PC-3 (cell line): Measurements from ENCODE around the gene KIAA1210. TPM values are rescaled to one million over a fixed set of nuclear protein-coding genes. Genes with fewer than 3 reads are reported as not detected.
A peak's percentile ranks its signal among the peaks of the same experiment; 100 is the strongest.
"Not testable (repeated sequence)": the region's sequence is repeated elsewhere in the genome, so short reads cannot be mapped to it uniquely, and the experiment has no call there.

ENCODE experiments used
- ATAC-seq: fragments of 200-7000 bp; cut with Tn5 transposase; 2 replicates; pipeline ENCODE4 v1.9.1; 2020; ENCODE audit warnings: mild to moderate bottlenecking, moderate library complexity
- BruUV-seq: library from RNA; stranded (reverse); fragments of 400-500 nt; replicated peaks from 2 replicates; lab custom pipeline; 2021; lab: Mats Ljungman, UMichigan
- CTCF ChIA-PET: fragments of 300-600 bp; sonication (Branson Sonifier 250); formaldehyde crosslinking; loops from one replicate; lab custom pipeline; 2022; ENCODE audit warnings: antibody characterized with exemption; lab: Charles Lee
- POLR2A ChIA-PET: fragments of 300-600 bp; sonication (Branson Sonifier 250); formaldehyde crosslinking; loops from one replicate; lab custom pipeline; 2022; ENCODE audit warnings: antibody characterized with exemption; ENCODE audit not compliant: unreplicated experiment; lab: Charles Lee
- DNase-seq: peaks from one replicate; pipeline ENCODE4 v3.0.0-alpha.2; 2015
- H2AFZ ChIP-seq: fragments of 300-600 bp; sonication (generic); 2 replicates; pipeline ENCODE4 v1.6.0; 2016; ENCODE audit warnings: antibody characterized with exemption, low read length
- H3F3A ChIP-seq: fragments of 300-600 bp; sonication (generic); one replicate; pipeline ENCODE4 v1.6.0; 2017; ENCODE audit warnings: antibody characterized with exemption, low read length, control low read depth, mild to moderate bottlenecking; ENCODE audit not compliant: unreplicated experiment
- H3K27ac ChIP-seq: fragments of 300-600 bp; sonication (generic); 2 replicates; pipeline ENCODE4 v1.5.1; 2016; ENCODE audit warnings: mild to moderate bottlenecking, low read length
- H3K27me3 ChIP-seq: fragments of 300-600 bp; sonication (generic); 2 replicates; pipeline ENCODE4 v1.6.1; 2016; ENCODE audit warnings: low read length, mixed read lengths
- H3K36me3 ChIP-seq: fragments of 300-600 bp; sonication (generic); 2 replicates; pipeline ENCODE4 v1.6.1; 2016; ENCODE audit warnings: low read depth, mixed run types, low read length, mixed read lengths
- H3K4me1 ChIP-seq: fragments of 300-600 bp; sonication (generic); 2 replicates; pipeline ENCODE4 v1.5.1; 2016; ENCODE audit warnings: low read length; ENCODE audit not compliant: insufficient read depth
- H3K4me2 ChIP-seq: fragments of 300-600 bp; sonication (generic); 2 replicates; pipeline ENCODE4 v1.6.0; 2016; ENCODE audit warnings: low read length
- H3K4me3 ChIP-seq: fragments of 300-600 bp; sonication (generic); 2 replicates; pipeline ENCODE4 v1.5.1; 2016; ENCODE audit warnings: mild to moderate bottlenecking, low read length, mixed read lengths
- H3K79me2 ChIP-seq: fragments of 300-600 bp; sonication (generic); 2 replicates; pipeline ENCODE4 v1.6.1; 2017; ENCODE audit warnings: low read length, mixed read lengths
- H3K9ac ChIP-seq: fragments of 300-600 bp; sonication (generic); 2 replicates; pipeline ENCODE4 v1.6.0; 2016; ENCODE audit warnings: mild to moderate bottlenecking, low read length
- H3K9me2 ChIP-seq: fragments of 300-600 bp; sonication (generic); replicated peaks from 2 replicates; pipeline ENCODE4 v1.6.1; 2016; ENCODE audit warnings: mixed run types, low read length, mixed read lengths
- H3K9me3 ChIP-seq: fragments of 300-600 bp; sonication (generic); 2 replicates; pipeline ENCODE4 v1.6.1; 2016; ENCODE audit warnings: low read length, mixed read lengths
- H4K20me1 ChIP-seq: fragments of 300-600 bp; sonication (generic); 2 replicates; pipeline ENCODE4 v1.6.1; 2016; ENCODE audit warnings: low read length, mixed read lengths
- CTCF ChIP-seq: fragments of 300-600 bp; sonication (generic); conservative IDR thresholded peaks from 2 replicates; pipeline ENCODE4 v1.5.1; 2017; ENCODE audit warnings: antibody characterized with exemption, low read depth, mild to moderate bottlenecking, low read length
- EZH2 ChIP-seq: fragments of 300-600 bp; sonication (generic); IDR thresholded peaks from one replicate; pipeline ENCODE4 v1.6.1; 2017; ENCODE audit warnings: antibody characterized with exemption, mild to moderate bottlenecking, low read length; ENCODE audit not compliant: unreplicated experiment
- EZH2phosphoT487 ChIP-seq: fragments of 300-600 bp; sonication (generic); IDR thresholded peaks from 2 replicates; pipeline ENCODE4 v1.6.1; 2018; ENCODE audit warnings: mild to moderate bottlenecking, antibody characterized with exemption, low read length, borderline replicate concordance
- intact Hi-C: fragments of 100-400 bp; cut with micrococcal nuclease; formaldehyde crosslinking; loops from 2 replicates; pipeline ENCODE4 v1.9.0; 2023
- total RNA-seq: library from RNA; depleted of rRNA; stranded (reverse); fragments of >200 nt; gene quantifications from 2 replicates; pipeline ENCODE4 v1.2.3, GENCODE V29; 2014

Gene KIAA1210
- total RNA-seq, 1 experiment from 2014 or later = 0.07 TPM

- Histone ChIP-seq H3K4me1 (peaks cover 20% of the 10 kb centered on the region), H3K4me2 (peak overlapping the region; percentile 64; the same call in 1 of the 2 replicates), H3K9me3 (no peaks in the 10 kb centered on the region), H3F3A (no peaks in the 10 kb centered on the region), H3K79me2 (no peaks in the 10 kb centered on the region), H3K36me3 (no peaks in the 10 kb centered on the region), H3K27ac (peak overlapping the region; percentile 68), H3K9ac (no peak overlapping the region), H3K9me2 (no peaks in the 10 kb centered on the region), H4K20me1 (no peaks in the 10 kb centered on the region), H3K27me3 (no peaks in the 10 kb centered on the region), H2AFZ (peak overlapping the region; percentile 81), H3K4me3 (no peak overlapping the region)
- DNase-seq (peak; percentile 56), ATAC-seq (peak; percentile 50)
- ChIA-PET POLR2A (no interaction called here), CTCF (no interaction called here)
- intact Hi-C loops = no loop called here
- no TSS peak for BruUV-seq
- TF ChIP-seq CTCF = no peak
- TF ChIP-seq EZH2 = no peak
- no peak for TF ChIP-seq EZH2phosphoT487
Observed at GRCh38 chrX:119036107-119037029, 91.2 kb downstream of the KIAA1210 start.

GRCh38 chrX:119030990-119031389, 96.6 kb downstream of the KIAA1210 start:
- Histone ChIP-seq H4K20me1 (no peaks in the 10 kb centered on the region), H3K4me3 (no peak overlapping the region), H2AFZ (no peak overlapping the region), H3F3A (no peaks in the 10 kb centered on the region), H3K4me2 (no peak overlapping the region), H3K9ac (no peak overlapping the region), H3K79me2 (no peaks in the 10 kb centered on the region), H3K4me1 (peaks cover 2% of the 10 kb centered on the region), H3K9me2 (no peaks in the 10 kb centered on the region), H3K27me3 (no peaks in the 10 kb centered on the region), H3K9me3 (no peaks in the 10 kb centered on the region), H3K27ac (no peak overlapping the region), H3K36me3 (no peaks in the 10 kb centered on the region)
- TF ChIP-seq EZH2 (no peak), CTCF (no peak), EZH2phosphoT487 (no peak)
- BruUV-seq = no TSS peak
- ATAC-seq = no peak
- DNase-seq = no peak
- ChIA-PET CTCF (no interaction called here), POLR2A (no interaction called here)
- intact Hi-C loops = no loop called here

GRCh38 chrX:119029656-119030055, 98.0 kb downstream of the KIAA1210 start:
- H2AFZ ChIP-seq, H3K4me1 ChIP-seq, CTCF ChIA-PET, H3K9me2 ChIP-seq, H3K9ac ChIP-seq, intact Hi-C loops, H3K9me3 ChIP-seq, H3K79me2 ChIP-seq, H3K36me3 ChIP-seq, H3K27me3 ChIP-seq, H3K27ac ChIP-seq, ATAC-seq, BruUV-seq, H4K20me1 ChIP-seq, H3F3A ChIP-seq, POLR2A ChIA-PET, H3K4me3 ChIP-seq, DNase-seq, H3K4me2 ChIP-seq: not testable (repeated sequence)
